IPS-20b (cell line): ENCODE results near the gene WNT6.

Experiments used
- H3K27ac ChIP-seq: one replicate; pipeline ENCODE4 v1.5.1; 2013; ENCODE audit warnings: low read length
- H3K27me3 ChIP-seq: 2 replicates; pipeline ENCODE4 v1.6.1; 2013; ENCODE audit warnings: mild to moderate bottlenecking, low read length, inconsistent platforms; ENCODE audit not compliant: insufficient read depth
- H3K36me3 ChIP-seq: 2 replicates; pipeline ENCODE4 v1.6.1; 2013; ENCODE audit warnings: low read depth, mild to moderate bottlenecking, inconsistent platforms, low read length, moderate library complexity; ENCODE audit not compliant: insufficient read depth
- H3K4me1 ChIP-seq: 2 replicates; pipeline ENCODE4 v1.6.1; 2013; ENCODE audit warnings: mild to moderate bottlenecking, control low read depth, inconsistent platforms, low read length, moderate library complexity; ENCODE audit not compliant: insufficient read depth
- H3K4me3 ChIP-seq: 2 replicates; pipeline ENCODE4 v1.5.1; 2013; ENCODE audit warnings: mild to moderate bottlenecking, low read length, inconsistent platforms
- H3K9ac ChIP-seq: 2 replicates; pipeline ENCODE4 v1.6.1; 2013; ENCODE audit warnings: low read depth, mild to moderate bottlenecking, inconsistent platforms, low read length, moderate library complexity
- H3K9me3 ChIP-seq: 2 replicates; pipeline ENCODE4 v1.6.1; 2013; ENCODE audit warnings: mild to moderate bottlenecking, low read depth, low read length, inconsistent platforms; ENCODE audit not compliant: insufficient read depth

The WNT6 gene

GRCh38 chr2:218859556-218859987, at the start of gene WNT6:
Gene WNT6, plus strand, starts transcription at chr2:218859805. Its CDS starts 233 bp downstream, at chr2:218860038.
- Histone ChIP-seq H3K27ac (no peak within 1 kb of the TSS), H3K4me1 (peaks cover 12% of the 10 kb centered on the region), H3K9ac (no peak within 1 kb of the TSS), H3K4me3 (peak within 1 kb of the TSS; percentile 40), H3K27me3 (peaks cover 99% of the 10 kb centered on the region), H3K9me3 (no peaks in the 10 kb centered on the region; the same call in 1 of the 2 replicates), H3K36me3 (no peaks in the 10 kb centered on the region)

GRCh38 chr2:218810256-218810655, 49.3 kb upstream of the WNT6 start:
- H3K27ac ChIP-seq, result no peak overlapping the region
- no peaks in the 10 kb centered on the region for H3K27me3 ChIP-seq
- no peaks in the 10 kb centered on the region for H3K36me3 ChIP-seq

GRCh38 chr2:218811382-218811781, 48.2 kb upstream of the WNT6 start:
- Histone ChIP-seq H3K4me3 (no peak overlapping the region), H3K36me3 (no peaks in the 10 kb centered on the region), H3K9me3 (no peaks in the 10 kb centered on the region), H3K4me1 (no peaks in the 10 kb centered on the region), H3K9ac (no peak overlapping the region), H3K27me3 (no peaks in the 10 kb centered on the region), H3K27ac (no peak overlapping the region)

More at GRCh38 chr2:218810256-218810655, 49.3 kb upstream of the WNT6 start:
- Histone ChIP-seq H3K4me1 (peaks cover 10% of the 10 kb centered on the region; the same call in 1 of the 2 replicates), H3K9ac (no peak overlapping the region), H3K9me3 (no peaks in the 10 kb centered on the region), H3K4me3 (no peak overlapping the region)

- Histone ChIP-seq H3K36me3 (no peaks in the 10 kb centered on the region), H3K4me1 (no peaks in the 10 kb centered on the region), H3K4me3 (no peak overlapping the region), H3K9me3 (no peaks in the 10 kb centered on the region), H3K27me3 (no peaks in the 10 kb centered on the region), H3K9ac (no peak overlapping the region), H3K27ac (no peak overlapping the region)
Observed at GRCh38 chr2:218812096-218812815, 47.3 kb upstream of the WNT6 start.

- Histone ChIP-seq H3K9me3 (no peaks in the 10 kb centered on the region), H3K27ac (no peak overlapping the region), H3K4me3 (no peak overlapping the region), H3K9ac (no peak overlapping the region), H3K27me3 (no peaks in the 10 kb centered on the region), H3K4me1 (no peaks in the 10 kb centered on the region), H3K36me3 (no peaks in the 10 kb centered on the region)
Observed at GRCh38 chr2:218812861-218813260, 46.7 kb upstream of the WNT6 start.

GRCh38 chr2:218813771-218814460, 45.7 kb upstream of the WNT6 start:
- H3K9me3 ChIP-seq, result no peaks in the 10 kb centered on the region
- H3K9ac ChIP-seq, result no peak overlapping the region
- H3K4me1 ChIP-seq, result no peaks in the 10 kb centered on the region
- no peak overlapping the region for H3K4me3 ChIP-seq
- H3K27ac ChIP-seq, result no peak overlapping the region
- H3K36me3 ChIP-seq, result no peaks in the 10 kb centered on the region
- H3K27me3 ChIP-seq, result no peaks in the 10 kb centered on the region

- H3K36me3 ChIP-seq, result no peaks in the 10 kb centered on the region
- H3K27me3 ChIP-seq, result no peaks in the 10 kb centered on the region
- H3K9me3 ChIP-seq, result no peaks in the 10 kb centered on the region
- no peak overlapping the region for H3K27ac ChIP-seq
- H3K4me1 ChIP-seq, result no peaks in the 10 kb centered on the region
- H3K4me3 ChIP-seq, result no peak overlapping the region
- no peak overlapping the region for H3K9ac ChIP-seq
Observed at GRCh38 chr2:218814540-218815243, 44.9 kb upstream of the WNT6 start.

- Histone ChIP-seq H3K36me3 (no peaks in the 10 kb centered on the region), H3K27me3 (no peaks in the 10 kb centered on the region), H3K9ac (no peak overlapping the region), H3K4me3 (no peak overlapping the region), H3K27ac (no peak overlapping the region), H3K9me3 (no peaks in the 10 kb centered on the region), H3K4me1 (no peaks in the 10 kb centered on the region)
Observed at GRCh38 chr2:218815244-218815637, 44.4 kb upstream of the WNT6 start.

- Histone ChIP-seq H3K4me3 (no peak overlapping the region), H3K9ac (no peak overlapping the region), H3K36me3 (no peaks in the 10 kb centered on the region), H3K27ac (no peak overlapping the region), H3K27me3 (no peaks in the 10 kb centered on the region), H3K9me3 (no peaks in the 10 kb centered on the region), H3K4me1 (no peaks in the 10 kb centered on the region)
Observed at GRCh38 chr2:218815649-218816048, 44.0 kb upstream of the WNT6 start.

GRCh38 chr2:218816561-218817011, 43.0 kb upstream of the WNT6 start:
- Histone ChIP-seq H3K4me1 (no peaks in the 10 kb centered on the region), H3K27me3 (no peaks in the 10 kb centered on the region), H3K4me3 (no peak overlapping the region), H3K9me3 (no peaks in the 10 kb centered on the region), H3K36me3 (no peaks in the 10 kb centered on the region), H3K27ac (no peak overlapping the region), H3K9ac (no peak overlapping the region)

- Histone ChIP-seq H3K9me3 (no peaks in the 10 kb centered on the region), H3K4me3 (no peak overlapping the region), H3K4me1 (no peaks in the 10 kb centered on the region), H3K36me3 (no peaks in the 10 kb centered on the region), H3K27me3 (no peaks in the 10 kb centered on the region; the same call in 1 of the 2 replicates), H3K27ac (no peak overlapping the region), H3K9ac (no peak overlapping the region)
Observed at GRCh38 chr2:218819093-218819492, 40.5 kb upstream of the WNT6 start.
